Dermis blood vessel endothelial cell (primary cell): Measurements from ENCODE around the gene PKD1. TPM values are rescaled to one million over a fixed set of nuclear protein-coding genes. Genes with fewer than 3 reads are reported as not detected.
"Not testable (repeated sequence)": the region's sequence is repeated elsewhere in the genome, so short reads cannot be mapped to it uniquely, and the experiment has no call there.

ENCODE experiments used
- DNase-seq: peaks from one replicate; pipeline ENCODE4 v3.0.0; 2010
- total RNA-seq: library from RNA; depleted of rRNA; stranded (reverse); fragments of >200 nt; gene quantifications from 2 replicates; pipeline ENCODE4 v1.2.3, GENCODE V29; 2014

PKD1 gene
- total RNA-seq, 1 donor from 2014 or later = 77.1 TPM

GRCh38 chr16:2123706-2124376, 11.9 kb downstream of the PKD1 start:
- not testable (repeated sequence) for DNase-seq

- DNase-seq = not testable (repeated sequence)
Observed at GRCh38 chr16:2122934-2123683, 12.6 kb downstream of the PKD1 start.

GRCh38 chr16:2122429-2122828, 13.3 kb downstream of the PKD1 start:
- no peak for DNase-seq

GRCh38 chr16:2121853-2122252, 13.8 kb downstream of the PKD1 start:
- no peak for DNase-seq

- DNase-seq = peak; percentile 45
Observed at GRCh38 chr16:2121325-2121724, 14.4 kb downstream of the PKD1 start.

GRCh38 chr16:2117960-2118722, 17.6 kb downstream of the PKD1 start:
- DNase-seq = not testable (repeated sequence)

GRCh38 chr16:2117341-2117740, 18.4 kb downstream of the PKD1 start:
- DNase-seq = not testable (repeated sequence)

GRCh38 chr16:2116428-2116827, 19.3 kb downstream of the PKD1 start:
- DNase-seq = not testable (repeated sequence)

- no peak for DNase-seq
Observed at GRCh38 chr16:2115591-2115973, 20.1 kb downstream of the PKD1 start.

- DNase-seq = not testable (repeated sequence)
Observed at GRCh38 chr16:2114885-2115590, 20.7 kb downstream of the PKD1 start.

GRCh38 chr16:2114225-2114624, 21.5 kb downstream of the PKD1 start:
- not testable (repeated sequence) for DNase-seq

- not testable (repeated sequence) for DNase-seq
Observed at GRCh38 chr16:2112539-2113106, 23.1 kb downstream of the PKD1 start.

GRCh38 chr16:2111412-2112335, 24.0 kb downstream of the PKD1 start:
- DNase-seq = not testable (repeated sequence)

- DNase-seq = not testable (repeated sequence)
Observed at GRCh38 chr16:2111009-2111353, 24.7 kb downstream of the PKD1 start.

GRCh38 chr16:2110332-2111008, 25.2 kb downstream of the PKD1 start:
- not testable (repeated sequence) for DNase-seq

- DNase-seq = not testable (repeated sequence)
Observed at GRCh38 chr16:2109872-2110271, 25.8 kb downstream of the PKD1 start.

- DNase-seq = not testable (repeated sequence)
Observed at GRCh38 chr16:2109271-2109580, 26.5 kb downstream of the PKD1 start.

- DNase-seq = not testable (repeated sequence)
Observed at GRCh38 chr16:2108446-2109270, 27.0 kb downstream of the PKD1 start.

- DNase-seq = not testable (repeated sequence)
Observed at GRCh38 chr16:2107791-2108125, 27.9 kb downstream of the PKD1 start.
